Stimulated activated naive B cell treated with anti-CD40 and anti-IgM and Interleukin-4, amounts not matched to agents 10 μg/mL and 1 μg/mL and 100 μg/mL, for 72 hours (primary cell): ENCODE data around the gene UBE2F.

Experiments used
- ATAC-seq, 2 donors: fragments of 150-1000 bp; cut with Tn5 transposase; replicated peaks; 2 replicates each; pipeline ENCODE4 v1.10.0; 2021; ENCODE audit warnings: moderate library complexity in 1 of 2
- DNase-seq: peaks from one replicate; pipeline ENCODE4 v3.0.0; 2021
- H3K27ac Mint-ChIP-seq: one replicate; pipeline ENCODE4 v1.8.0; 2022; ENCODE audit warnings: mild to moderate bottlenecking, mixed read lengths
- H3K27me3 Mint-ChIP-seq, 2 donors: one replicate each; pipeline ENCODE4 v1.8.0; 2022; ENCODE audit warnings: mixed read lengths in 2 of 2
- H3K36me3 Mint-ChIP-seq, 2 donors: one replicate each; pipeline ENCODE4 v1.8.0; 2022; ENCODE audit warnings: mixed read lengths in 2 of 2, mild to moderate bottlenecking in 1 of 2
- H3K4me1 Mint-ChIP-seq, 2 donors: one replicate each; pipeline ENCODE4 v1.8.0; 2022; ENCODE audit warnings: mixed read lengths in 2 of 2, mild to moderate bottlenecking in 1 of 2
- H3K4me3 Mint-ChIP-seq, 2 donors: one replicate each; pipeline ENCODE4 v1.8.0; 2022; ENCODE audit warnings: mild to moderate bottlenecking in 2 of 2, mixed read lengths in 2 of 2, moderate library complexity in 1 of 2
- H3K9me3 Mint-ChIP-seq, 2 donors: one replicate each; pipeline ENCODE4 v1.8.0; 2022; ENCODE audit warnings: mixed read lengths in 2 of 2, mild to moderate bottlenecking in 1 of 2

The UBE2F gene

GRCh38 chr2:238082827-238083226 lies 116.0 kb downstream of the UBE2F start:
- Mint-ChIP-seq H3K4me1 (peaks cover 4 to 13% of the 10 kb centered on the region in 2 donors), H3K36me3 (peaks cover 61 to 84% of the 10 kb centered on the region in 2 donors), H3K9me3 (peaks cover 3 to 4% of the 10 kb centered on the region in 2 donors), H3K4me3 (no peak overlapping the region), H3K27ac (no peak overlapping the region), H3K27me3 (no peaks in the 10 kb centered on the region)
- no peak for DNase-seq
- no peak for ATAC-seq

GRCh38 chr2:238083919-238084318 lies 117.1 kb downstream of the UBE2F start:
- Mint-ChIP-seq H3K9me3 (peaks cover 3 to 4% of the 10 kb centered on the region in 2 donors), H3K27me3 (no peaks in the 10 kb centered on the region), H3K27ac (no peak overlapping the region), H3K36me3 (peaks cover 66 to 80% of the 10 kb centered on the region in 2 donors), H3K4me1 (peaks cover 4 to 19% of the 10 kb centered on the region in 2 donors), H3K4me3 (no peak overlapping the region)
- ATAC-seq (no peak), DNase-seq (no peak)

- H3K36me3 Mint-ChIP-seq = peaks cover 64 to 77% of the 10 kb centered on the region in 2 donors
- ATAC-seq = no peak
- H3K27ac Mint-ChIP-seq = no peak overlapping the region
- no peak for DNase-seq
- no peaks in the 10 kb centered on the region for H3K27me3 Mint-ChIP-seq
- H3K9me3 Mint-ChIP-seq = peaks cover 2 to 3% of the 10 kb centered on the region in 2 donors
- peaks cover 4 to 19% of the 10 kb centered on the region in 2 donors for H3K4me1 Mint-ChIP-seq
- no peak overlapping the region for H3K4me3 Mint-ChIP-seq
Observed at GRCh38 chr2:238084761-238085160, 117.9 kb downstream of the UBE2F start.

- H3K27ac Mint-ChIP-seq = no peak overlapping the region
- peaks cover 4 to 19% of the 10 kb centered on the region in 2 donors for H3K4me1 Mint-ChIP-seq
- H3K36me3 Mint-ChIP-seq = peaks cover 52 to 70% of the 10 kb centered on the region in 2 donors
- no peaks in the 10 kb centered on the region for H3K27me3 Mint-ChIP-seq
- H3K9me3 Mint-ChIP-seq = no peaks in the 10 kb centered on the region
- no peak for DNase-seq
- no peak for ATAC-seq
- H3K4me3 Mint-ChIP-seq = no peak overlapping the region
Observed at GRCh38 chr2:238085899-238086298, 119.1 kb downstream of the UBE2F start.

- ATAC-seq = peak; percentile 65 to 69
- H3K9me3 Mint-ChIP-seq = no peaks in the 10 kb centered on the region
- peaks cover 44 to 69% of the 10 kb centered on the region in 2 donors for H3K36me3 Mint-ChIP-seq
- no peaks in the 10 kb centered on the region for H3K27me3 Mint-ChIP-seq
- H3K27ac Mint-ChIP-seq = peak overlapping the region; percentile 43
- peaks cover 4 to 19% of the 10 kb centered on the region in 2 donors for H3K4me1 Mint-ChIP-seq
- H3K4me3 Mint-ChIP-seq = no peak overlapping the region
- DNase-seq = no peak
Observed at GRCh38 chr2:238087211-238087610, 120.4 kb downstream of the UBE2F start.

GRCh38 chr2:238090887-238091286 lies 124.1 kb downstream of the UBE2F start:
- no peak overlapping the region for H3K4me3 Mint-ChIP-seq
- peaks cover 41 to 54% of the 10 kb centered on the region in 2 donors for H3K36me3 Mint-ChIP-seq
- ATAC-seq = no peak
- H3K27me3 Mint-ChIP-seq = no peaks in the 10 kb centered on the region
- no peak overlapping the region for H3K27ac Mint-ChIP-seq
- DNase-seq = no peak
- H3K9me3 Mint-ChIP-seq = no peaks in the 10 kb centered on the region
- peaks cover 7 to 19% of the 10 kb centered on the region in 2 donors for H3K4me1 Mint-ChIP-seq

GRCh38 chr2:238091436-238092060 lies 124.7 kb downstream of the UBE2F start:
- ATAC-seq (no peak), DNase-seq (no peak)
- Mint-ChIP-seq H3K27ac (no peak overlapping the region), H3K4me1 (peaks cover 8 to 19% of the 10 kb centered on the region in 2 donors), H3K27me3 (no peaks in the 10 kb centered on the region), H3K36me3 (peaks cover 39 to 53% of the 10 kb centered on the region in 2 donors), H3K9me3 (no peaks in the 10 kb centered on the region), H3K4me3 (no peak overlapping the region)
